Nephron (organoid): ENCODE measurements around the gene KCTD16.

Experiments
- H3K27ac Mint-ChIP-seq, 3 experiments: 2 replicates each; pipeline ENCODE4 v1.8.0; 2020; ENCODE audit warnings: mixed read lengths in 3 of 3, mild to moderate bottlenecking in 2 of 3, moderate library complexity in 1 of 3
- H3K27me3 Mint-ChIP-seq: 2 replicates; pipeline ENCODE4 v1.8.0; 2021; ENCODE audit warnings: low read depth, mild to moderate bottlenecking, moderate library complexity, mixed read lengths
- H3K36me3 Mint-ChIP-seq: 2 replicates; pipeline ENCODE4 v1.8.0; 2020; ENCODE audit warnings: low read depth, mixed read lengths
- H3K4me1 Mint-ChIP-seq: 2 replicates; pipeline ENCODE4 v1.8.0; 2020; ENCODE audit warnings: mixed read lengths
- H3K4me3 Mint-ChIP-seq, 3 experiments: 2 replicates each; pipeline ENCODE4 v1.8.0; 2020; ENCODE audit warnings: mild to moderate bottlenecking in 3 of 3, mixed read lengths in 3 of 3, moderate library complexity in 2 of 3
- H3K9me3 Mint-ChIP-seq: 2 replicates; pipeline ENCODE4 v1.8.0; 2020; ENCODE audit warnings: mixed read lengths
- TF ChIP-seq, protein P1 (sequence below), 3 experiments: fragments of 200-600 bp; sonication (generic); IDR thresholded peaks; one replicate each; pipeline ENCODE4 v1.5.0; 2021; ENCODE audit warnings: antibody characterized with exemption in 3 of 3; ENCODE audit not compliant: unreplicated experiment in 3 of 3

KCTD16 gene

DNA sequence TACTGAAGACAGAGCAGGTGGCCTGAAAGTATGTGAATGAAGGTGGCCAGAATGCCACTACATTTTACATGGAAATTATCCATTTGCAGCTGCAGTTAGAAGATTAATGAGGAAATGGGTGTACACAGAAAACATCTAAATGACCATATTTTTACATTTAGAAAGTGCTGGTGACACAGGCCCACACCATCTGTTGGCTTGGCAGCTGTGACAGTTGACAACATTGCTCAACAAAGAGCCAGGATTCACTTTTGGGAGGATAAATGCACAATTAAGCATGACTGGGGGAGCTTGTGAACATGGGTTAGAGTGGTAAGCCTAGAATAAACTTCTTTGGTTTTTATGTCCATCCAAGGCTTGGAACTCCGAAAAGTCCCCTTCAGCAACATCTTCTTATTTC is 360.5 kb downstream of the KCTD16 start:
- Mint-ChIP-seq H3K27ac (no peak overlapping the region), H3K4me3 (no peak overlapping the region), H3K4me1 (no peaks in the 10 kb centered on the region), H3K36me3 (no peaks in the 10 kb centered on the region), H3K27me3 (no peaks in the 10 kb centered on the region), H3K9me3 (peaks cover 9% of the 10 kb centered on the region)
- TF ChIP-seq, protein P1, sequence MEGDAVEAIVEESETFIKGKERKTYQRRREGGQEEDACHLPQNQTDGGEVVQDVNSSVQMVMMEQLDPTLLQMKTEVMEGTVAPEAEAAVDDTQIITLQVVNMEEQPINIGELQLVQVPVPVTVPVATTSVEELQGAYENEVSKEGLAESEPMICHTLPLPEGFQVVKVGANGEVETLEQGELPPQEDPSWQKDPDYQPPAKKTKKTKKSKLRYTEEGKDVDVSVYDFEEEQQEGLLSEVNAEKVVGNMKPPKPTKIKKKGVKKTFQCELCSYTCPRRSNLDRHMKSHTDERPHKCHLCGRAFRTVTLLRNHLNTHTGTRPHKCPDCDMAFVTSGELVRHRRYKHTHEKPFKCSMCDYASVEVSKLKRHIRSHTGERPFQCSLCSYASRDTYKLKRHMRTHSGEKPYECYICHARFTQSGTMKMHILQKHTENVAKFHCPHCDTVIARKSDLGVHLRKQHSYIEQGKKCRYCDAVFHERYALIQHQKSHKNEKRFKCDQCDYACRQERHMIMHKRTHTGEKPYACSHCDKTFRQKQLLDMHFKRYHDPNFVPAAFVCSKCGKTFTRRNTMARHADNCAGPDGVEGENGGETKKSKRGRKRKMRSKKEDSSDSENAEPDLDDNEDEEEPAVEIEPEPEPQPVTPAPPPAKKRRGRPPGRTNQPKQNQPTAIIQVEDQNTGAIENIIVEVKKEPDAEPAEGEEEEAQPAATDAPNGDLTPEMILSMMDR (IDR thresholded peaks at IDR 0.05; ENCODE audit: unreplicated experiment in 3 of 3): no peak
